Endometrial microvascular endothelial cells (primary cell): Measurements from ENCODE around the gene CDC25A. TPM values are rescaled to one million over a fixed set of nuclear protein-coding genes. Genes with fewer than 3 reads are reported as not detected.

Source experiments
- in situ Hi-C: cut with HindIII; loops from 2 replicates; pipeline ENCODE4 v1.10.0; 2017; ENCODE audit warnings: low sequenced_read_pairs, low pct_unique_long_range_greater_than_20kb; ENCODE audit errors: inconsistent ontology term
- total RNA-seq: library from RNA; depleted of rRNA; stranded (reverse); fragments of >200 nt; gene quantifications from one replicate; pipeline ENCODE4 v1.2.3, GENCODE V29; 2015; ENCODE audit errors: inconsistent ontology term

Gene CDC25A
- total RNA-seq, 1 donor from 2014 or later, result 15.6 TPM

DNA sequence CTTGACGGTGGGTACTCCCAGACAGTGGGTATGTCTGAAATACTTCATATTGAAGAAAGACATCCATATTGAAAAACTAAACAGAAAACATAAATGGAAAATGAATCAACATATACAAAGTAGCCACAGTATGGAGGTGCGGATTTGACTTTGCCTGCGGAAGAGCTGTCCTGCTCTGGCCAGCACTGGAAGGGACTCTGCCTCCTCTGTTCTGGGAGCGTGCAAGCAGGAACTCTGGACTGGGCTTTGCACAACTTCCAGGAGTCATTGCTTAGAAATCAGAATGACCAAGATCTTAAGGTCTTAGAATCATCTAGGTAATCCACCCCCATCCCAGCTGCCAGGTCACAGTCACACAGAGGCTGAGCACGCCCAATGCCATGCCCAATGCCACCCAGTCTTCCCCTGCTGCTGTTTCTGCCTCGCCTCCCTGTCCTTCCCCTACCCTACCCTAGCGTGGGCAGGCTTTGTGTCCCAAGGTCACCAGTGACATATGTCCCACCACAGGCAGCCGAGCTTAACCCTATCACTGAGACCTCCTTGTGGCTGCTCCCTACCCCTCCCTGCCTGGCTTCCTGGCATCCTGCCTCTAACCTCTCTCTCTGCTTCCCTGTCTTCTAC, 36.3 kb downstream of the CDC25A start:
- in situ Hi-C loops, result no loop called here

GRCh38 chr3:48151058-48151806, 37.0 kb downstream of the CDC25A start:
- in situ Hi-C loops, result no loop called here

DNA sequence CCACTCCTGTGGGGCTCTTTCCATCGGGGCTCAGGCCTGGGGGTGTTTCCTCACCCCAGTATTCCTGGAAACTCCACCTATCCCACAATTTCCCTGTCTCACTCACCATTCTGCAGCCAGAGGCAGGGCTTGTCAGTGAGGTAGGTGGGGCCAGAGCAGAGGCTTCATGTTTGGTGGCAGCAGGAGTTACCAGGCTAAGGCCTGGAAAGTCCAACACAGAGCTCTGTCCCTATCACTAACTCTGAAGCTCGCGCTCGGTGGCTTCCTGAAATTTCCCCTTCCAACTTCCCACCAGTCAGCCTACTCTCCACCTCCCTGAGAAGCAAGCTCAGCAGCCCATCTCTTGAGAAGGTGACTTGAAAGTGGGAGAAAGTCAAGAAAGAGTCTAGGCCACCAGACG, 44.2 kb downstream of the CDC25A start:
- in situ Hi-C loops, result no loop called here

DNA sequence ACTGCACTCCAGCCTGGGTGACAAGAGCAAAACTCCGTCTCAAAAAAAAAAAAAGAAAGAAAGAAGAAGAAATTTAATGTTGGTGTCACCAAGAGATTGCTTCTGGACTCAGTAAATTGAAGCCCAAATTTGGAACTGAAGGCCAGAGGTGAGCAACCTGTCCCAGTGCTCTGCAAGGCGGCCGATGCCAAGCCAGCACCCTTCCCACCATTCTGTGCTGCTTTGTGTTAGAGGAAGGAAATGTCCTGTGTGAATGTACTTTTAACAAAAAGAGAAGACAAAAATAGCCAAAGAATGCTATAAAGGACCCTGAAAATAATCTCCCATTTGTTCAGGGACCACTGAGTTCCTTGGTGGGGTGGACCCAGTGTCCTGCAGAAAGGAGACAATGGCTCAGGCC, 44.6 kb downstream of the CDC25A start:
- in situ Hi-C loops, result no loop called here

DNA sequence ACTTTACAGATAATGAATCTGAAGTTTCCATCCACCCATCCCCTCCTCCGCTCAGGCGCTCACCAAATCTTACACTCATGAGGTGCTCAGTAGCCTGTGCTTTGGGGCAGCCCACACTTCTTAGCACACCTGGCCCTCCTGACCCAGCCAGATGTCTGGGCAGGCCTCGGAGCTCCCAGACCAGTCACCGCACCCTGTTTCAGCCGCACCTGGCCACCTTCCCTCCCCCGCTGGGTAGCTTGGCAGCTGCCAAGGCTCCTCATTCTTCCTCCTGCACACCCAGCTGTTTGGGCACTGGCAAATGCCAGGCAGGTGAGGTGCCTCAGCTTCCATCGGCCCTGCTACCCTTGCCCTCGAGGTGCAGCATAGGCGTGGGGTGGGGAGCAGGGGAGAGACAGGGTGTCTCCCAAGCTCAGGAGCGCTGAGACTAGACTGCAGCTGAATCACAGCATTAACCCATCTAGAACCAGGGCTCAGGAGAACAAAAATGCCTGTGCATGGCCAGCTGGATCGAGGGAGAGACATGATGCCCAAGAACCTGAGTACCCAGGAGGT, 45.8 kb downstream of the CDC25A start:
- in situ Hi-C loops, result no loop called here

- in situ Hi-C loops, result no loop called here
These were observed 46.5 kb downstream of the CDC25A start for GRCh38 chr3:48141604-48142137.

DNA sequence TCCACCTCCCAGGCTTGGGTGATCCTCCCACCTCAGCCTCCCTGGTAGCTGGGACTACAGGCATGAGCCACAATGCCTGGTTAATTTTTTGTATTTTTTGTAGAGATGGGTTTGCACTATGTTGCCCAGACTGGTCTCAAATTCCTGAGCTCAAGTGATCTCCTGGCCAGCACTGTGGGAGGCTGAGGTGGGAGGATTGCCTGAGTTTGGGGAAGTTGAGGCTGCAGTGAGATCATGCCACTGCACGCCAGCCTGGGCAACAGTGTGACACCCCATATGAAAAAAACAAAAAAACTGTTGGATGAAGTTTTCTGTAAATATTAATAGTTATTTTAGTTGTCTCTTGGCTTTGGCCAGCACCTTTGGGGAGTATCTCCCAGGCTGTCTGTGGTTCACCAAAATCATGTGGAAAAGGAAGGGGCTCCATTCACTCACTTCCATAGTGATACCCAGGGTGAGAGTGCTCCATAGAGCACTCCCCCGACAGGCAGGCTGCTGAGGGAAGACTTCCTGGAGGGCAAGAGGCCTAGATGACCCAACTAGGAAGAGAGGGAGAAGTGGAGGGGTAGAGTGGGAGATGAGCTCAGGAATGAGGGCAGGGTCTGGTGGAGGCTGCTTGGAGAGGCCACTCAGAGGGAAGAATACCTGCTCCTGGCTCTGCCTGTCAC, 47.1 kb downstream of the CDC25A start:
- in situ Hi-C loops, result no loop called here

- in situ Hi-C loops, result no loop called here
These were observed 47.9 kb downstream of the CDC25A start for GRCh38 chr3:48140336-48140757.

DNA sequence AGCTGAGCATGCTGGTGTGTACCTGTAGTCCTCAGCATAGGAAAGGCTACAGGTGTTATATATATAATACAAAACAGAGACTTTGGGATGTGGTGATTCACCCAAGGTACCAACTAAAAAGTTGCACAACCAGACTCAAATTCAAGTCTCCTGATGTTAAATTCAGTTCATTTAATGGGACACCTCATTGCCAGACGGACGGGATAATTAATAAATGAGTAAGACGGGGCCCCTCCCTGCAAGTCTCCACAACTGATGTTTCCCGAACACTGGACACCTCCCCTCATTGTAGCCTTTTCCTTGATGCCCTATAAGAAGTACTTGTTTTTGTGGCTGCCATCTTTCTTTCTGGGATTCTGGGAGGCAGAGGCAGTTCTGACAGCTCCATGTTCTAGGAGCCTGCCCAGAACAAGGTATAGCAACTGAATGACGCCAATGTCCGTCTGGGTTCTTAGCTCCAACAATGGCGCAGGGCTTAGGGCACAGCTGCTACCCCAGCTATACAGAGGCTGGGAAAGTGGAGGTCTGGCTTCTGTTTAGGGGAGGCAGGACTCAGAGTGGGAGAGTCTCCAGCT, 50.7 kb downstream of the CDC25A start:
- in situ Hi-C loops, result no loop called here

DNA sequence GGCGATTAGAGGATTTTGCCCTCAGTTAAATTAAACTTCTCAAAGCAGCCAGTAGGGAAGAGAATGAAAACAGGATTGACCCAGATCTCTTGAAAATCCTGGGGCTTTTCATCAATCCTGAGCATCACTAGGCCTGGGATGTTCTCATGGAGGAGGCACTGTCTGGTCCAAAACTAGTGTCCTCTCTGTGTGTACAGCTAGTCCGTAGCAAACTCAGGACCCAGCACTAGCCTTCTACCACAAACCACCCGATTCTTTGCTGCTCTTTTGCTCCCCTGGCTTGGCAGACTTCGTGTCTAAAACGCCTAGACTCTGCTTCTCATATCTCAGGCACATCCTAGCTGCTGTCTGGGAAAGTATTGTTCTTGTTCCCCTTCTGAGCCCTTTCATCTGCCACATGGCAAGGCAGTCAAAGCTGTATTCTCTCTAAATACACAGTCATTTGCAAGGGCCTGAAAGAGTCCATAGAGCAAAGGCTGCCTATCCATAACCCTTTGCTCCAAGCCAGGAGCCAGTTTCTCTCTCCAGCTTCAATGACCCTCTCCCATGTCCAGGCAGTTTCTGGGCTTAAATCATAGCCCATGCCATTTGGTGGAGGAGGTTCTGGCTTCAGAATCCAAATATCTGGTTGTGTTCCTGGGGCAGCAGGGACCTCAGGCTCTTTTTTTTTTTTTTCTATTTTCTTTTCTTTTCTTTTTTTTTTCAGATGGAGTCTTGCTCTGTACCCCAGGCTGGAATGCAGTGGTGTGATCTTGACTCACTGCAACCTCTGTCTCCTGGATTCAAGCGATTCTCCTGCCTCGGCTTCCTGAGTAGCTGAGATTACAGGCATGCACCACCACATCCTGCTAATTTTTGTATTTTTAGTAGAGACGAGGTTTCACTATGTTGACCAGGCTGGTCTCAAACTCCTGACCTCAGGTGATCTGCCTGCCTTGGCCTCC, 52.4 kb downstream of the CDC25A start:
- in situ Hi-C loops, result no loop called here

GRCh38 chr3:48130321-48130904, 57.8 kb downstream of the CDC25A start:
- in situ Hi-C loops, result no loop called here

- in situ Hi-C loops, result no loop called here
These were observed 58.3 kb downstream of the CDC25A start for GRCh38 chr3:48129921-48130320.

DNA sequence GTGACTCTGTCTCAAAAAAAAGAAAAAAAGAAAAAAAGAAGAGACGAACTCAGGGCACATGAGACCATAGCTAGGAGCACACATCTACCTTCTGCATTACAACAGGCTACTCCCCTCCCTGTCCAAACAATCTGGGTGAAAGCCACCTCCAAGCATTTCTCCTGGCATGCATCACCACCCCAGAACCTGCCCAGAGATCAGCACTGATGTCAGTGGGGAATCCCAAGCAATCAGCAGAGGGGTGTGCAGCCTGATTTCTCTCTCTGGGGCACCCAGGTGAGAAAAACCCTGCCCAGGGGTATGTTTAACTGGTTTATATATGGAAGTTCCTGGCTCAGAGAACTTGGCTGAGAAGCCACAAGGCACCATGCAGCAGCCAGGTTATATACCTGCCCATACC, 59.4 kb downstream of the CDC25A start:
- in situ Hi-C loops, result no loop called here

DNA sequence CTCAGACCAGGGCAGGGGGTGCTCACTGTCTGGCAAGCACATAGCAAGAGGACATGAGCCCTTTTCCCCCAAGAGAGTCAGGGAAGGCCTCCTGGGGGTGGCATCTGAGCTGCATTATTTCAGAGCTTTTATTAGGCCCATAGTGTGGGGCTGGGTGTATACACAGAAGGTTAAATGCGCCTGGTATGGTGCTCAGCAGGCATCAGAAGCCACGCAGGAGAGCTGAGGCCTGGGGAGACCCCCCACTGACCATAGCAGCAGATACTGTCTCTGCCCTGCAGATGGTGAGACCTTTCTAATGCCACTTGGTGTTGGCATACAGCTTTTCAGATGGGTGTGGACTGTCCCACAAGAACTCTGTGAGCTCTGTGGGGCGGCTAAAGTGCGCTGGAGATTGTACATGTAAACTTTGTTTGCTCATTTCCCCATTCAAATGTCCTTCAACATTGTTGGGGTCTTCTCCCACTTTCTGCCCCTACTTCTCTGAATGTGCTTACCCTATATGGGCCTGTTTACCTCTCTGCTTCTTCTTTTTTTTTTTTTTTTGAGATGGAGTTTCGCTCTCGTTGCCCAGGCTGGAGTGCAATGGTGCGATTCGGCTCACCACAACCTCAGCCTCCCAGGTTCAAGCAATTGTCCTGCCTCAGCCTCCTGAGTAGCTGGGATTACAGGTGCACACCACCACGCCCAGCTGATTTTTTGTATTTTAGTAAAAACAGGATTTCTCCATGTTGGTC, 62.2 kb downstream of the CDC25A start:
- in situ Hi-C loops, result no loop called here

DNA sequence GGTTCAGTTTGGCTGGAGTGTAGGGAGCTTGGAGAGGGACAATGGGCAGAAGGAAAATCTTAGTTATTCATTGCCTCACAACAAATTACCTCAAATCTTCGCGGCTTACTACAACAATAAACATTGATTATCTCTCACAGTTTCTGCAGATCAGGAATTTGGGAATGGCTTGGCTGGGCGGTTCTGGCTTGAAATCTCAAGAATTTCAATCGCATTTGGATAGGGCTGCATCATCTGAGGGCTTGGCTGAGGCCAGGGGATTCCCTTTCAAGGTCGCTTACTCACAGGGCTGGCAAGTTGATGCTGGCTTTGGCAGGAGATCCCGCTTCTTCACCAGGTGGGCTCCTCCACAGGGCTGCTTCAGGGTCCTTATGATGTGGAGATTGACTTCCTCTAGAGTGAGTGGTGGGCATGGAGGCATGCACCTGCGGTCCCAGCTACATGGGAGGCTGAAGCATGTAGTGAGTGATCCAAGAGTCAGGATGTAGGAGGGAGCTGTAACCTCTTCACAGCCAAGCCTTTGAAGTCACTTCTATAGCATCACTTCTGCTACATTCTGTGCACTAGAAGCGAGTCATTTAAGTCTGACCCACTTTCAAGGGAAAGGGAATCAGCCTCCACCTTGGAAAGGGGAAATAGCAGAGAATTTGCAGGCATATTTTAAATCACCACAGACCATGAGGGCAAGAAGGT, 63.1 kb downstream of the CDC25A start:
- in situ Hi-C loops, result no loop called here

DNA sequence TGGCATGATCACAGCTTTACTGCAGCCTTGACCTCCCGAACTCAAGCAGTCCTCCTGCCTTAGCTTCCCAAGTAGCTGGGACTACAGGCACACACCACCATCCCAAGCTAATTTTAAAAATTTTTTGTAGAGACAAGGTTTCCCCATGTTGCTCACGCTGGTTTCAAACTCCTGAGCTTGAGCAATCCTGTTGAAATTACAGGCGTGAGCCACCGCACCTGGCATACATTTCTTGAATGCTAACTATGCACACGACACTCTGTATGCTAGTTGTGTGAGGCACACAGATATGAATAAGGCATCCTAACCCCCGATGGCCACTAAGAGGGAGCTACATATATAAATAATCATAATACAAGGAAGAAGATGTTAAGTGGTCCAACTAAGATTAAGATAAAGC, 64.9 kb downstream of the CDC25A start:
- in situ Hi-C loops, result no loop called here

DNA sequence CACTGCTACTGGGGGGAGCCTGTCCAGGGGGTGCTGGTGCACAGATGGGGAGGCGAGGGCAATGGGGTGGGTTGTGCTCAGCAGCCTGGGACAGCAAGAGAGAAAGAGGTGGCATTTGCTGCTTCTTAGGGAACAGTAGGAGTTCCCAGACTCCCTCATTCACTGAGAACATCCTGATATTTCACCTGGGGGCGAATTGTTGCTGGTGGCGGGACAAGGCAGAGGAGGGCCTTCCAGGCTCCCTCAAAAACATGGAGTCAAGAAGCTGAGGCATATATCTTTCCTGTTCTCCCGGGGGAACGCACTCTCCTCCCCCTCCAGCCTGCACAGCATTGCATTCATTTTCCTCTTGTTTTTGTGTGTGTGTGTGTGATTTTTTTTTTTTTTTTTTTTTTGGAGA, 65.7 kb downstream of the CDC25A start:
- in situ Hi-C loops, result no loop called here
